GM19035 (cell line): ENCODE data around the gene POTEB2.
"Not testable (repeated sequence)": the region's sequence is repeated elsewhere in the genome, so short reads cannot be mapped to it uniquely, and the experiment has no call there.

Source experiments
- ATAC-seq: cut with Tn5 transposase; IDR thresholded peaks from one replicate; pipeline ENCODE4 v1.9.1; 2021; ENCODE audit not compliant: unreplicated experiment

The POTEB2 gene

DNA sequence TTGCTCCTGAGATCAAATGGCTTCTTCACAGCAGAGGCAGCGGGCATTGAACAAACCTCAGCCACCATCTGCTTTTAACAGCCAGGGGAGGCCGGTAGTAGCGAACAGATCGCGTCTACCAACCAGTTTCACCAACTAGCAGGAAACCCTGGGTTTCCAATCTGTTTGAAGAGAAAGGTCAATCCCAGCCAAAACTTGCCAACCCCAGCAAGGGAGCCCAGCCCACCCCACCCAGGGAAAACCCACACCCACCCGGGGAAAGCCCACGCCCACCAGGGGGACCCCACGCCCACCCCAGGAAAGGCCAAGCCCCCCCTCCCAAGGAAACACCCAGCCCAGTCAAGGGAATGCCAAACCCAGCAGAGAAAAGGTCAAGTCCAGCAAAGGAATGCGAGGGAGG, at the start of gene POTEB2:
Gene POTEB2, minus strand, starts transcription at position 101 of the 400 bp plus-strand sequence. Its CDS starts 33 bp downstream, at position 68.
- not testable (repeated sequence) for ATAC-seq

DNA sequence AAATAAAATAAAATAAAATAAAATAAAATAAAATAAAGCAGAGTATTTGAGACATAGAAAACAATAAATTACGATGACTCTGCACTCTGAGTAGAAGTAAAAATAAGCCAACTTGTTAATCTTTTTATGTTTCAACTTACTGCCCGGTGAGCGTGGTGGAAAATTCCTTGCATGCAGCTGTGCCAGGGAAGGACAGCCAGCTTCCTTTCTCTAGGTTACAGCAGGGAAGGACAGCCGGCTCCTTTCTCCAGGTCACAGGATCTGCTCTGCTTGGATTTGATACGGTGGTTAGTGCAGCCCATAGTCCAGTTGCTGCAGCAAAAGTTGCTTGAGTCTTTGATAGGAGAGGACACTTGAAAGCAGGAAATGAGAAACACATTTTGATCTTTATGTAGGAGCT, 13.8 kb upstream of the POTEB2 start:
- ATAC-seq = not testable (repeated sequence)

DNA sequence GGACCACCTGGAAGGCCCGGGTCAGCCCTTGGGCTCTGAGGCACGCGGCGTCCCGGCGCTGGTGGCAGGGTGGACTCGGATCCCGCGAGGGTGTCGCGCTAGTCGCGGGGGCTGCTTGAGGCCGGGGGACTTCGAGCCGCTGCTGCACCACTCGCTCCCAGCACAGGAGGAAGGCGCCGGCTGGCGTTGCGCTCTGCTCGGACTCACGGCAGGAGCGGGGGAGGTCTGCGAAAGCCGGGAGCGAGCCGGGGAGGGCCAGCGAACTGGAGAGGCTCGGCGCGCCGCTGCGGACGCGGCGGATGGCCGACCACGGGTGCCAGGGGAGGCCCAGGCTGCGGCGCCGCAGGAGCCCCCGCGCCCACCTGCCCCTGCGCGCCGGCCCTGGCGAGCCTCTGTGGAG, 12.3 kb upstream of the POTEB2 start:
- not testable (repeated sequence) for ATAC-seq

DNA sequence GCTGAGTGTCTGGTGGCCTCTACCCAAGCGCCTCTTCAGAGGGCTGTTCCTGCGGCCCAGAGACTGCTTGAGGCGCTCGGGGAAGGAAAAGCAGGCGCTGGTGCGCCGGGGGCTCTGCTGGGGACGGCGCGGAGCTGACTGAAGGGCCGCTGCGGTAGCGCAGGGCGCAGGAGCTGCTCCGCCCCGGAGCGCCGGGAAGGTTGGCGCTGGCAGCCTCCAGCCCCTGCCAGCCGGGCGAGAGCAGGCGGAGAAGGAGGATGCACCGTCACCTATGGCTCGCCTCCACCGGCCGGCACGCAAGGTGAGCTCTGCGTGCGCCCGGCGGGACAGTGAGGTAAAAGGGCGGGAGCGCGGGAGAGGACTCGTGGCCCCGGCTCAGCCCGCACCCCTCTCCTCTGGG, 11.7 kb upstream of the POTEB2 start:
- ATAC-seq = not testable (repeated sequence)
